Right lobe of liver (tissue), 6 donors: ENCODE results near the gene STPG2. TPM values are rescaled to one million over a fixed set of nuclear protein-coding genes. Genes with fewer than 3 reads are reported as not detected.

Experiments
- ATAC-seq, 4 donors: fragments of 200-7000 bp; cut with Tn5 transposase; one replicate each; pipeline ENCODE4 v1.9.1; 2020; ENCODE audit warnings: mild to moderate bottlenecking in 4 of 4, moderate library complexity in 4 of 4
- DNase-seq, 3 donors: peaks; one replicate each; pipeline ENCODE4 v3.0.0-alpha.2; 2020
- H3K27ac ChIP-seq, 3 donors: fragments of 200-600 bp; one replicate each; pipeline ENCODE4 v1.8.0; 2022
- H3K27me3 ChIP-seq, 2 donors: fragments of 200-600 bp; one replicate each; pipeline ENCODE4 v1.8.0; 2022
- H3K36me3 ChIP-seq, 4 donors: fragments of 200-600 bp; sonication (generic) in 1 of 4; one replicate each; pipeline versions ENCODE4 v1.5.1 to v1.8.0; 2017 to 2022; ENCODE audit warnings: control low read depth in 1 of 4
- H3K4me1 ChIP-seq, 4 donors: fragments of 200-600 bp; sonication (generic) in 1 of 4; one replicate each; pipeline versions ENCODE4 v1.5.1 to v1.8.0; 2017 to 2022; ENCODE audit warnings: control low read depth in 1 of 4
- H3K4me3 ChIP-seq, 3 donors: fragments of 200-600 bp; one replicate each; pipeline ENCODE4 v1.8.0; 2022
- H3K9me3 ChIP-seq, 4 donors: fragments of 200-600 bp; sonication (generic) in 1 of 4; one replicate each; pipeline versions ENCODE4 v1.5.1 to v1.8.0; 2017 to 2022; ENCODE audit warnings: control low read depth in 1 of 4
- CTCF ChIP-seq, 4 donors: fragments of 200-600 bp in 3 of 4; fragments of 450-650 bp in 1 of 4; IDR thresholded peaks; one replicate each; pipeline versions ENCODE4 v1.5.1 to v1.8.0; 2016 to 2022; ENCODE audit warnings: antibody characterized with exemption in 4 of 4, mild to moderate bottlenecking in 2 of 4
- POLR2A ChIP-seq: fragments of 450-650 bp; IDR thresholded peaks from one replicate; pipeline ENCODE4 v1.6.1; 2017; ENCODE audit warnings: antibody characterized with exemption, mild to moderate bottlenecking
- WGBS: methylation state at CpG from one replicate; pipeline ENCODE4 v1.1.6; 2018; ENCODE audit warnings: low coverage, low lambda C conversion rate; ENCODE audit not compliant: insufficient coverage; ENCODE audit errors: missing lambda C conversion rate; 5-methylcytosine and 5-hydroxymethylcytosine counted together
- intact Hi-C, 2 donors: fragments of 100-400 bp; cut with DNase I; formaldehyde crosslinking; loops; one replicate each; pipeline versions ENCODE4 v1.11.2 to v1.14.1; 2022
- total RNA-seq, 6 experiments: library from RNA; depleted of rRNA in 2 of 6; stranded (reverse); fragments of >200 nt in 2 of 6; fragmentation: NEBNext Ultra II Directional in 3 of 6; extraction: Animal tissue kit (Norgen Biotek cat#: 25700) in 3 of 6; gene quantifications; one replicate each; pipeline versions ENCODE4 v1.1.0 to v1.2.4, GENCODE V29; 2016 to 2023
- donor health status: DM: no; HTN: yes; CAD: no.
- donor health status: DM: no; HTN: no; CAD: no.
- donor health status: DM: no; HTN: no; CAD: no.
- donor health status: DM: no; HTN: yes; CAD: no.
- donor health status: DM: no; HTN: yes; CAD: no.

STPG2 gene
- total RNA-seq, 6 experiments from 2014 or later, result 0.25 to 0.46 (median 0.40) TPM; not detected in 2

DNA sequence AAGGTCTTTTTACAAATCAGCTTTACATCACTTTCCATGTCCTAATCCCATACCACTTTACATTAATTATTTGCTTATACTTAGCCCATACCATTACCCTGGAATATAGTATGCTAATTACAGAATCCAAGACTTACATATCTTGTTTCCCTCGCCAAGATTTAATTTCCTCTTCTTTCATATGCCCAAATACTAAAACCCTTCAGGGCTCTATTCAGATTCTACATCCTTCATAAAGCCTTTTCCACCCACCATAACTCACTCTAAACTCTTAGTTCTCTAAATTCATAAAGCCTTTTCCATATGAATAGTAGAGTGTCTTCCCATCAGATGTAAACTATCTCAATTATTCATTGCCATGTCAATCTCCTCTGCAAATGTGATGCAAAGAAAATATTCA lies 390.7 kb downstream of the STPG2 start:
- DNase-seq (no peak), ATAC-seq (no peak)
- no peaks in the 10 kb centered on the region for H3K27me3 ChIP-seq
- intact Hi-C loops, result no loop called here
- no peaks in the 10 kb centered on the region for H3K4me1 ChIP-seq
- no peak overlapping the region for H3K27ac ChIP-seq
- 59% methylated on average over 1 of the region's 1 CpG for WGBS
- H3K9me3 ChIP-seq, result no peaks in the 10 kb centered on the region
- no peak overlapping the region for H3K4me3 ChIP-seq
- H3K36me3 ChIP-seq, result no peaks in the 10 kb centered on the region
- TF ChIP-seq CTCF (IDR thresholded peaks at IDR 0.05) (no peak), POLR2A (no peak)

DNA sequence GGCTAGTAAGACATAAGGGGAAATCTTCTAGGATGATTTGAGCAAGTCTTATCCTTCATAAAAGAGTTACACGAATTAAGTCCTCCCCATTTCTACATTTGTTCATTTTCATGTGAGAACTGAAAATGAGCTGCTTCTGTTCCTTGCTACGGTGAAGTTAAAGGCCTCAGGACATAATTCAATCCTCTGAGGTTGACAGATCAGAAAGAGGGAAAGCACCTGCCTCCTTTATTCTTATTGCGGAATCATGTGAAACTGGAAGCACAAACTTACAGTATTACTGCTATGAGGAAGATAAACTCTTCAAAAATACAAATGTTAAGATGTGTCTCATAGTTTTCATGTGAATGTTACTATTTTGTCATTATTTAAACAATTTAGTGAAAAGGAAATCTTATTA lies 395.3 kb downstream of the STPG2 start:
- DNase-seq (no peak), ATAC-seq (no peak)
- Histone ChIP-seq H3K9me3 (no peaks in the 10 kb centered on the region), H3K27ac (no peak overlapping the region), H3K4me3 (no peak overlapping the region), H3K36me3 (no peaks in the 10 kb centered on the region), H3K4me1 (no peaks in the 10 kb centered on the region), H3K27me3 (no peaks in the 10 kb centered on the region)
- 79% methylated on average over 3 of the region's 3 CpGs for WGBS
- no peak for TF ChIP-seq CTCF (IDR thresholded peaks at IDR 0.05)
- no peak for TF ChIP-seq POLR2A
- intact Hi-C loops, result no loop called here

- H3K36me3 ChIP-seq, result no peaks in the 10 kb centered on the region
- H3K4me3 ChIP-seq, result no peak overlapping the region
- DNase-seq (no peak), ATAC-seq (peak; percentile 61 to 85 (median 70))
- H3K9me3 ChIP-seq, result no peaks in the 10 kb centered on the region
- no peak for TF ChIP-seq POLR2A
- TF ChIP-seq CTCF (IDR thresholded peaks at IDR 0.05), result peak; percentile 34 to 48 (median 42)
- no peak overlapping the region for H3K27ac ChIP-seq
- no peaks in the 10 kb centered on the region for H3K4me1 ChIP-seq
- no peaks in the 10 kb centered on the region for H3K27me3 ChIP-seq
- 6% methylated on average over 4 of the region's 4 CpGs for WGBS
- intact Hi-C loops, result no loop called here
Measured at GRCh38 chr4:97720869-97721432, 422.3 kb downstream of the STPG2 start.

GRCh38 chr4:97691111-97691605 lies 452.1 kb downstream of the STPG2 start:
- H3K9me3 ChIP-seq, result no peaks in the 10 kb centered on the region
- intact Hi-C loops, result no loop called here
- no peaks in the 10 kb centered on the region for H3K36me3 ChIP-seq
- H3K27me3 ChIP-seq, result no peaks in the 10 kb centered on the region
- TF ChIP-seq POLR2A (no peak), CTCF (IDR thresholded peaks at IDR 0.05) (no peak)
- DNase-seq (no peak), ATAC-seq (no peak)
- no peak overlapping the region for H3K4me3 ChIP-seq
- 63% methylated on average over 1 of the region's 3 CpGs for WGBS
- no peaks in the 10 kb centered on the region for H3K4me1 ChIP-seq
- no peak overlapping the region for H3K27ac ChIP-seq
